ENCODE measurements around the gene ATM.
"Not testable (repeated sequence)": the region's sequence is repeated elsewhere in the genome, so short reads cannot be mapped to it uniquely, and the experiment has no call there.

Gene ATM

GRCh38 chr11:108369064-108369463, 146.2 kb downstream of the ATM start:
- DNase-seq (ENCODE audit: low read depth in 2 of 2): no peak

GRCh38 chr11:108370315-108370714, 147.4 kb downstream of the ATM start:
- no peak for DNase-seq (ENCODE audit: low read depth in 2 of 2)

- no peak for DNase-seq (ENCODE audit: low read depth in 2 of 2)
Observed at GRCh38 chr11:108370990-108371389, 148.1 kb downstream of the ATM start.

DNA sequence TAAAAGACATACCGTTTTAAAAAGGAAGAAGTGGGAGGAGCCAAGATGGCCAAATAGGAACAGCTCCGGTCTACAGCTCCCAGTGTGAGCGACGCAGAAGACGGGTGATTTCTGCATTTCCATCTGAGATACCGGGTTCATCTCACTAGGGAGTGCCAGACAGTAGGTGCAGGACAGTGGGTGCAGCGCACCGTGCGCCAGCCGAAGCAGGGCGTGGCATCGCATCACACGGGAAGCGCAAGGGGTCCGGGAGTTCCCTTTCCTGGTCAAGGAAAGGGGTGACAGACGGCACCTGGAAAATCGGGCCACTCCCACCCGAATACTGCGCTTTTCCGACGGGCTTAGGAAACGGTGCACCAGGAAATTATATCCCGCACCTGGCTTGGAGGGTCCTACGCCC, 150.6 kb downstream of the ATM start:
- DNase-seq (ENCODE audit: low read depth in 2 of 2): not testable (repeated sequence)

DNA sequence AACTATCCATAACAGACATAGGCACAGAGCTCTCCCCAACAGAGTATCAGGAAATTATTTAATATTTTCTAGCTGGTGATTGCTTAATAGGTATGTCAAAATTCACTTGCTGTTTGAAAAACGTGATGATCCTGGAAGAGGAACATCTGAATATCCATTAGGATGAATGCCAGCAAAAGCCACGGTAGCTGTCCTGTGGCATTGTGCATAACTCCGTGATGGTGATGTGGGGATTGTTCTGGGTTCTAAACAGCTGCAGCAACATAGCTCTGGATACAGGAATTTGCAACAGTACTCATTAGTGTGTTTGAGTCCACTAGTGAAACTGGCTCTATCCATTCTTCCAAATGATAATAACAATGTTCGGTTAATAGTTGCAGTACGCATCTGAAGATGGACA, 165.7 kb downstream of the ATM start:
- DNase-seq (ENCODE audit: low read depth in 2 of 2): no peak

DNA sequence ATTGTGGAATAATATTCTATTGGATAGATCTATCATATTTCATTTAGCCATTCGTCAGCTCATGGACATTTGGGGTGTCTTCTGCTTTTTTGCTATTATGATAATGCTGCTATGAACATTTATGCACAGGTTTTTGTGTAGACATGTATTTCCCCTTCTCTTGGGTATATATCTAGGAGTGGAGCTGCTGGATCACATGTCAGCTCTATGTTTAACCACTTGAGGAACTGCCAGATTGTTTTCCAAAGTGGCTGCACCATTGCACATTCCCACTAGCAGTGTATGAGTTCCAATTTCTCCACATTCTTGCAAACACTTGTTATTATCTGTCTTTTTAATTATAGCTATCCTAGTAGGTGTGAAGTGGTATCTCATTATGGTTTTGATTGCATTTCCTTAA, 169.5 kb downstream of the ATM start:
- no peak for DNase-seq (ENCODE audit: low read depth in 2 of 2)

DNA sequence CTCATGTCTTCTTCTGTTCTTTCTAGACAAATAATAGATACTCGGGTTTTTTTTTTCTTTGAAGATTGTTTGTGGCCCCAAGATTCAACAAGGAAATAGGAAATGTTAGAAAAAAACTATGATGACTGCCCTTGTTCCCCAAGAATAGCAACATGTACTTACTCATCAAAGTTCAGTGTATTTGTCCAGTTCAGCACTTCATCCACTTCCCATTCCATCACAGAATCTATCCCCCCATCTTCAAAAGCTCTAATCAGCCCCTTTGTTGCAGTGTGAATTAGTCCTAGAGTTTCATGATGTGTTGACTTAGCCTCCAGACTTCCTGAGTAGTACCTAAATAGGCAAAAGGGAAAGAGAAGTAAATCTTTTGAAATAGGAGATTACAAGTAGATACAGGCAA, 170.2 kb downstream of the ATM start:
- no peak for DNase-seq (ENCODE audit: low read depth in 2 of 2)

DNA sequence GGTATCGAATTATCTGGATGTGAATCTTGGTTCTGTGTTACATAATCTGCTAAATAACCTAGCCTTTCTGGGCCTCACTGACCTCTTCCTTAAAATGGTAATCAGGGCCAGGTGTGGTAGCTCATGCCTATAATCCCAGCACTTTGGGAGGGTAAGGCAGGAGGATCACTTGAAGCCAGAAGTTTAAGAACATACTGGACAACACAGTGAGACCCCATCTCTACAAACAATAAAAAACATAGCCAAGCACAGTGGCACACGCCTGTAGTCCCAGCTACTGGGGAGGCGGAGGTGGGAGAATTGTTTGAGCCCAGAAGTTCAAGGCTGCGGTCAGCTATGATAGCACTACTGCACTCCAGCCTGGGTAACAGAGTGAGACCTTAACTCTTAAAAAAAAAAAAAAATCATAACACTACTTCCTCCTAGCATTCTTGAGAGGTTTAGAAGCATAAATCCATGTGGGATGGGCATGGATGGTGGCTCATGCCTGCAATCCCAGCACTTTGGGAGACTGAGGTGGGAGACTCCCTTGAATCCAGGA, 171.9 kb downstream of the ATM start:
- no peak for DNase-seq (ENCODE audit: low read depth in 2 of 2)

- not testable (repeated sequence) for DNase-seq (ENCODE audit: low read depth in 2 of 2)
Observed at GRCh38 chr11:108396672-108397071, 173.8 kb downstream of the ATM start.

DNA sequence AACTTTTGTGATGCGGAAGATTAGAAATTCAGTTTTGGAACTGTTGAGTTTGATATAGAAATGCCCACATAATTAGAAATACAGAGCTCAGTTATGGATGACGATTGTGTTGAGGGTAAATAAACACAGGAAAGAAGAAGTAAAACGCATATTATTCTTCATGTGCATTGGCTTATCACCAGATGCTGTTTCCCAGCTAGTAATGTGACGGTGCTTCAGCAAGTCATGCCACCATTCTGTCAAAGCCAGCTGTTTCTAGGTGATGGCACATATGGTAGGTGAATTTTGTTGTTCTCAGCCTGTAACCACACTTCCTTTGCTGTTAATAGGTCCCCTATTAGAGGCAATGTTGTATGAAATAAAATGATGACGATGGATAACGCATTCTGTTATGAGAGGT, 175.6 kb downstream of the ATM start:
- no peak for DNase-seq (ENCODE audit: low read depth in 2 of 2)

DNA sequence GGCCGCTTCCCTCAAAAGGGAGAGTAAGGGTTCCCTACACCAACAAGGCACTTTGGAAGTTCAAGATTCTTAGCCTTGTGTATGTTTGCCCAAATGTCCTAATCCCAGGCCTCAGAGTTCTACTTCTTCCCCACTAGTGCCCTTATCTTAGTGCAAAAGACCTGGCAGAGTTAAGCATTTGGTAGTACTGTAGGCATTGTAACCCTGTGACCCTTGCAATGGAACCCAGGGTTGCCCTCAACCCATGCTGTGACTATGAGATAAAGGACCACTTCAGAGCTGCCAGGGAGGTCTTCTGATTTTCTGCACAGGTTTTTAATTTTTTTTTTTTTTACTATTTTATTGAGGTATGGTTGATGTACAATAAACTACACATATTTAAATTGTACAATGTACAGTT, 179.4 kb downstream of the ATM start:
- no peak for DNase-seq (ENCODE audit: low read depth in 2 of 2)

DNA sequence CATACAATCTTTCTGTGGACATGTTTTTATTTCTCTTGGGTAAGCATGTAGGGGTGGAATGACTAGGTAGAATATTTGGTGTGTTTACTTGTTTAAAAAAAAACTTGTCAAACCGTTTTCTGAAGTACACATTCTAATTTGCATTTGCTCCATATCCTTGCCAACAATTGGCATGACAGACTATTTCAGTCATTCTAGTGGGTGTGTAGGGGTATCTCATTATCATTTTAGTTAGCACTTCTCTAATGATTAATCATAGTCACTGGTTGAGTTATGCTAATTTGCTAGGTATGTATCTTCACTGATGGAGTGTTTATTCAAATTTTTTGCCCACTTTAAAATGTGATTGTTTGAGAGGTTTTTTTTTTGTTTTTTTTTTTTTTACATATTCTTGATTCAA, 180.2 kb downstream of the ATM start:
- no peak for DNase-seq (ENCODE audit: low read depth in 2 of 2)

- DNase-seq (ENCODE audit: low read depth in 2 of 2): no peak
Observed at GRCh38 chr11:108405706-108406105, 182.8 kb downstream of the ATM start.

- DNase-seq (ENCODE audit: low read depth in 2 of 2): no peak
Observed at GRCh38 chr11:108414958-108415357, 192.1 kb downstream of the ATM start.

GRCh38 chr11:108417551-108417950, 194.7 kb downstream of the ATM start:
- peak in 1 of 2 donors; percentile 2 for DNase-seq (ENCODE audit: low read depth in 2 of 2)

Measured in stimulated activated CD8-positive, alpha-beta memory T cell treated with anti-CD3 and anti-CD28 coated beads, Interleukin-15, amount 100 ng/mL, for 48 hours (primary cell).